Large intestine (tissue), 3 donors: ENCODE results near the gene TAGLN2. TPM values are rescaled to one million over a fixed set of nuclear protein-coding genes. Genes with fewer than 3 reads are reported as not detected.

ENCODE experiments used
- DNase-seq, 2 donors: peaks; one replicate each; pipeline versions ENCODE4 v3.0.0 to v3.0.0-alpha.2; 2013
- H3K27ac ChIP-seq: one replicate; pipeline ENCODE4 v1.5.1; 2013; ENCODE audit warnings: low read length
- H3K27me3 ChIP-seq: 2 replicates; pipeline ENCODE4 v1.6.1; 2013; ENCODE audit warnings: low read length; ENCODE audit not compliant: control insufficient read depth, insufficient read depth
- H3K36me3 ChIP-seq: 2 replicates; pipeline ENCODE4 v1.6.1; 2013; ENCODE audit warnings: low read length; ENCODE audit not compliant: control insufficient read depth, insufficient read depth
- H3K4me1 ChIP-seq: one replicate; pipeline ENCODE4 v1.6.1; 2013; ENCODE audit warnings: low read length; ENCODE audit not compliant: control insufficient read depth, insufficient read depth
- H3K4me3 ChIP-seq: one replicate; pipeline ENCODE4 v1.5.1; 2013; ENCODE audit warnings: low read length
- H3K9me3 ChIP-seq: one replicate; pipeline ENCODE4 v1.6.1; 2013; ENCODE audit warnings: mild to moderate bottlenecking, low read depth, low read length, moderate library complexity; ENCODE audit not compliant: control insufficient read depth
- WGBS: methylation state at CpG from one replicate; pipeline ENCODE4 v1.1.5; 2013; ENCODE audit warnings: low lambda C conversion rate; ENCODE audit not compliant: insufficient coverage; 5-methylcytosine and 5-hydroxymethylcytosine counted together
- polyA plus RNA-seq: library from polyadenylated mRNA; unstranded; fragments of 120-200 nt; gene quantifications from one replicate; pipeline ENCODE4 v1.2.1, GENCODE V29; 2013

The TAGLN2 gene
- polyA plus RNA-seq, 1 donor = 271 TPM

GRCh38 chr1:159935719-159936272 is 10.5 kb upstream of the TAGLN2 start:
- Histone ChIP-seq H3K27me3 (no peaks in the 10 kb centered on the region), H3K9me3 (no peaks in the 10 kb centered on the region), H3K36me3 (peaks cover 46% of the 10 kb centered on the region), H3K4me3 (no peak overlapping the region), H3K27ac (no peak overlapping the region), H3K4me1 (peaks cover 50% of the 10 kb centered on the region)
- WGBS = no CpG with 5 or more reads among the region's 4 CpGs
- peak in 1 of 2 donors; percentile 9 for DNase-seq

GRCh38 chr1:159935305-159935704 is 10.0 kb upstream of the TAGLN2 start:
- no peak overlapping the region for H3K4me3 ChIP-seq
- WGBS = no CpG with 5 or more reads among the region's 11 CpGs
- peaks cover 50% of the 10 kb centered on the region for H3K36me3 ChIP-seq
- no peaks in the 10 kb centered on the region for H3K27me3 ChIP-seq
- no peak for DNase-seq
- no peak overlapping the region for H3K27ac ChIP-seq
- peaks cover 45% of the 10 kb centered on the region for H3K4me1 ChIP-seq
- H3K9me3 ChIP-seq = no peaks in the 10 kb centered on the region

GRCh38 chr1:159934136-159935039 is 9.1 kb upstream of the TAGLN2 start:
- H3K9me3 ChIP-seq = peaks cover 2% of the 10 kb centered on the region
- no peak overlapping the region for H3K4me3 ChIP-seq
- no CpG with 5 or more reads among the region's 14 CpGs for WGBS
- no peak overlapping the region for H3K27ac ChIP-seq
- peaks cover 39% of the 10 kb centered on the region for H3K4me1 ChIP-seq
- H3K36me3 ChIP-seq = peaks cover 60% of the 10 kb centered on the region
- no peaks in the 10 kb centered on the region for H3K27me3 ChIP-seq
- no peak for DNase-seq

GRCh38 chr1:159933347-159933746 is 8.0 kb upstream of the TAGLN2 start:
- Histone ChIP-seq H3K27ac (no peak overlapping the region), H3K4me3 (no peak overlapping the region), H3K36me3 (peaks cover 70% of the 10 kb centered on the region), H3K27me3 (no peaks in the 10 kb centered on the region), H3K9me3 (peaks cover 2% of the 10 kb centered on the region), H3K4me1 (peaks cover 34% of the 10 kb centered on the region)
- WGBS = no CpG with 5 or more reads among the region's 4 CpGs
- DNase-seq = no peak

GRCh38 chr1:159932296-159933285 is 7.3 kb upstream of the TAGLN2 start:
- Histone ChIP-seq H3K4me3 (no peak overlapping the region), H3K9me3 (peaks cover 2% of the 10 kb centered on the region), H3K36me3 (peaks cover 75% of the 10 kb centered on the region), H3K27me3 (no peaks in the 10 kb centered on the region), H3K4me1 (peaks cover 33% of the 10 kb centered on the region), H3K27ac (no peak overlapping the region)
- DNase-seq = no peak
- 100% methylated on average over 2 of the region's 16 CpGs for WGBS

GRCh38 chr1:159931795-159932173 is 6.5 kb upstream of the TAGLN2 start:
- DNase-seq = no peak
- no peaks in the 10 kb centered on the region for H3K27me3 ChIP-seq
- no peak overlapping the region for H3K27ac ChIP-seq
- H3K4me1 ChIP-seq = peaks cover 31% of the 10 kb centered on the region
- no peak overlapping the region for H3K4me3 ChIP-seq
- peaks cover 82% of the 10 kb centered on the region for H3K36me3 ChIP-seq
- WGBS = 100% methylated on average over 1 of the region's 3 CpGs
- H3K9me3 ChIP-seq = peaks cover 2% of the 10 kb centered on the region

- DNase-seq = no peak
- H3K27me3 ChIP-seq = no peaks in the 10 kb centered on the region
- peaks cover 2% of the 10 kb centered on the region for H3K9me3 ChIP-seq
- H3K4me3 ChIP-seq = no peak overlapping the region
- no peak overlapping the region for H3K27ac ChIP-seq
- no CpG with 5 or more reads among the region's 13 CpGs for WGBS
- H3K36me3 ChIP-seq = peaks cover 82% of the 10 kb centered on the region
- H3K4me1 ChIP-seq = peaks cover 27% of the 10 kb centered on the region
These were observed 5.9 kb upstream of the TAGLN2 start for GRCh38 chr1:159931101-159931794.

- Histone ChIP-seq H3K4me3 (no peak overlapping the region), H3K36me3 (peaks cover 79% of the 10 kb centered on the region), H3K4me1 (peaks cover 27% of the 10 kb centered on the region), H3K27me3 (no peaks in the 10 kb centered on the region), H3K27ac (no peak overlapping the region), H3K9me3 (peaks cover 2% of the 10 kb centered on the region)
- WGBS = no CpG with 5 or more reads among the region's 8 CpGs
- no peak for DNase-seq
These were observed 5.3 kb upstream of the TAGLN2 start for GRCh38 chr1:159930634-159931033.

- H3K4me3 ChIP-seq = no peak overlapping the region
- H3K4me1 ChIP-seq = peaks cover 28% of the 10 kb centered on the region
- H3K27ac ChIP-seq = no peak overlapping the region
- WGBS = no CpG with 5 or more reads among the region's 11 CpGs
- peaks cover 2% of the 10 kb centered on the region for H3K9me3 ChIP-seq
- no peaks in the 10 kb centered on the region for H3K27me3 ChIP-seq
- H3K36me3 ChIP-seq = peaks cover 75% of the 10 kb centered on the region
- DNase-seq = no peak
These were observed 4.9 kb upstream of the TAGLN2 start for GRCh38 chr1:159930216-159930615.
